HCT116 (cell line): ENCODE data around the gene PDIA3.

Experiments used
- ATF3 ChIP-seq: IDR thresholded peaks from 2 replicates; pipeline ENCODE4 v1.6.1; 2012
- JUND ChIP-seq: IDR thresholded peaks from 2 replicates; pipeline ENCODE4 v1.6.1; 2012
- POLR2A ChIP-seq: IDR thresholded peaks from 2 replicates; pipeline ENCODE4 v1.7.0; 2011; ENCODE audit warnings: borderline replicate concordance; ENCODE audit not compliant: insufficient read depth, insufficient read length; ENCODE audit errors: extremely low read depth
- POLR2AphosphoS5 ChIP-seq: IDR thresholded peaks from 2 replicates; pipeline ENCODE4 v1.6.1; 2011; ENCODE audit warnings: mild to moderate bottlenecking, low read depth, low read length, moderate library complexity
- SIN3A ChIP-seq: IDR thresholded peaks from 2 replicates; pipeline ENCODE4 v1.6.1; 2012; ENCODE audit warnings: low read depth
- YY1 ChIP-seq: IDR thresholded peaks from 2 replicates; pipeline ENCODE4 v1.6.1; 2011; ENCODE audit warnings: low read length, low read depth, moderate library complexity, mild to moderate bottlenecking; ENCODE audit not compliant: insufficient replicate concordance; ENCODE audit errors: extremely low read depth
- ZNF274 ChIP-seq: fragments of 200-500 bp; sonication (Bioruptor generic); IDR thresholded peaks from 2 replicates; pipeline ENCODE4 v1.6.1; 2014; ENCODE audit warnings: mild to moderate bottlenecking, low read depth, low read length, inconsistent platforms
- TF ChIP-seq, protein P1 (sequence below), 3 experiments: fragments of 200-600 bp in 1 of 3; sonication (generic) in 1 of 3; IDR thresholded peaks in 2 of 3; conservative IDR thresholded peaks in 1 of 3; 2 replicates each; pipeline ENCODE4 v1.5.1; 2012 to 2017; ENCODE audit warnings: low read depth in 2 of 3, low read length in 2 of 3, antibody characterized with exemption in 1 of 3, borderline replicate concordance in 1 of 3, control low read depth in 1 of 3, mild to moderate bottlenecking in 1 of 3, mixed read lengths in 1 of 3, mixed run types in 1 of 3, moderate library complexity in 1 of 3; ENCODE audit not compliant: insufficient read depth in 1 of 3

DNA sequence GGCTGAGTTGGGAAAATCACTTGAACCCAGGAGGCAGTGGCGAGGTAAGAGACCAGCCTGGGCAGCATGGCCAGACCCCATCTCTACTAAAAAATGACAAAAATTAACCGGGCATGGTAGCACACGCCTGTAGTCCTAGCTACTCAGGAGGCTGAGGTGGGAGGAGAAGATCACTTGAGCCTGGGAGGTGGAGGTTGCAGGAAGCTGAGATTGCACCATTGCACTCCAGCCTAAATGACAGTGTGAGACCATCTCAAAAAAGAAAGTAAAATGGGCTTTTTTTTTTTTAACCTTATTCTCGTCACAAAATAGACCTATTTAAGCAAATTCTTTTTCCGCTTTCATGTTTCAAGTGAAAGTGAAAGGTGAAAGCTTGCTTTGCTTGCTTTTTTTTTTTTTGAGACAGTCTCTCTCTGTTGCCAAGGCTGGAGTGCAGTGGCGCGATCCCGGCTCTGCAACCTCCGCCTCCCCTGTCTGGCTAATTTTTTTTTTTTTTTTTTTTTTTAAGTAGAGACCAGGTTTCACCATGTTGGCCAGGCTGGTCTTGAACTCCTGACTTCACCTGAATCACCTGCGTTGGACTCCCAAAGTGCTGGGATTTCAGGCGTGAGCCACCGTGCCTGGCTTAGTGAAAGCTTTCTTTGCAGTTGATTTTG, 3.6 kb downstream of the PDIA3 start:
- TF ChIP-seq, protein P1, sequence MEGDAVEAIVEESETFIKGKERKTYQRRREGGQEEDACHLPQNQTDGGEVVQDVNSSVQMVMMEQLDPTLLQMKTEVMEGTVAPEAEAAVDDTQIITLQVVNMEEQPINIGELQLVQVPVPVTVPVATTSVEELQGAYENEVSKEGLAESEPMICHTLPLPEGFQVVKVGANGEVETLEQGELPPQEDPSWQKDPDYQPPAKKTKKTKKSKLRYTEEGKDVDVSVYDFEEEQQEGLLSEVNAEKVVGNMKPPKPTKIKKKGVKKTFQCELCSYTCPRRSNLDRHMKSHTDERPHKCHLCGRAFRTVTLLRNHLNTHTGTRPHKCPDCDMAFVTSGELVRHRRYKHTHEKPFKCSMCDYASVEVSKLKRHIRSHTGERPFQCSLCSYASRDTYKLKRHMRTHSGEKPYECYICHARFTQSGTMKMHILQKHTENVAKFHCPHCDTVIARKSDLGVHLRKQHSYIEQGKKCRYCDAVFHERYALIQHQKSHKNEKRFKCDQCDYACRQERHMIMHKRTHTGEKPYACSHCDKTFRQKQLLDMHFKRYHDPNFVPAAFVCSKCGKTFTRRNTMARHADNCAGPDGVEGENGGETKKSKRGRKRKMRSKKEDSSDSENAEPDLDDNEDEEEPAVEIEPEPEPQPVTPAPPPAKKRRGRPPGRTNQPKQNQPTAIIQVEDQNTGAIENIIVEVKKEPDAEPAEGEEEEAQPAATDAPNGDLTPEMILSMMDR (IDR thresholded peaks at IDR 0.05 in 2 of 3, conservative IDR thresholded peaks at IDR 0.05 in 1 of 3; ENCODE audit: borderline replicate concordance in 1 of 3, insufficient read depth in 1 of 3, low read depth in 2 of 3, low read length in 2 of 3): no peak
- TF ChIP-seq ATF3 (no peak), POLR2A (no peak), POLR2AphosphoS5 (no peak), JUND (no peak), SIN3A (no peak), ZNF274 (no peak), YY1 (no peak)
